OCI-LY7 (cell line): ENCODE data around the gene FOXF1. TPM values are rescaled to one million over a fixed set of nuclear protein-coding genes. Genes with fewer than 3 reads are reported as not detected.

ENCODE experiments used
- BruUV-seq: library from RNA; stranded (reverse); fragments of 400-500 nt; replicated peaks from 2 replicates; lab custom pipeline; 2021; lab: Mats Ljungman, UMichigan
- CTCF ChIA-PET: fragments of 300-600 bp; sonication (Branson Sonifier 250); formaldehyde crosslinking; loops from one replicate; lab custom pipeline; 2022; ENCODE audit warnings: antibody characterized with exemption; ENCODE audit not compliant: unreplicated experiment; lab: Charles Lee
- POLR2A ChIA-PET: fragments of 300-600 bp; sonication (Branson Sonifier 250); formaldehyde crosslinking; loops from one replicate; lab custom pipeline; 2022; ENCODE audit warnings: antibody characterized with exemption; lab: Charles Lee
- DNase-seq: peaks from one replicate; pipeline ENCODE4 v3.0.0-alpha.2; 2015; ENCODE audit warnings: low spot score
- H2AFZ ChIP-seq: fragments of 200-600 bp; sonication (generic), shearing (Covaris generic); 2 replicates; pipeline ENCODE4 v1.6.1; 2014; ENCODE audit warnings: mild to moderate bottlenecking, antibody characterized with exemption, low read length, moderate library complexity
- H3K27ac ChIP-seq: fragments of 200-600 bp; sonication (generic); 2 replicates; pipeline ENCODE4 v1.5.1; 2014; ENCODE audit warnings: mixed run types, low read depth, mild to moderate bottlenecking, moderate library complexity, low read length, inconsistent platforms; ENCODE audit not compliant: poor library complexity, severe bottlenecking
- H3K36me3 ChIP-seq: fragments of 200-600 bp; sonication (generic); 2 replicates; pipeline ENCODE4 v1.6.1; 2014; ENCODE audit warnings: mild to moderate bottlenecking, antibody characterized with exemption, low read length, moderate library complexity, mixed read lengths; ENCODE audit not compliant: insufficient read depth
- H3K4me1 ChIP-seq: fragments of 200-600 bp; sonication (generic); 2 replicates; pipeline ENCODE4 v1.5.1; 2014; ENCODE audit warnings: mild to moderate bottlenecking, low read length; ENCODE audit not compliant: insufficient read depth, poor library complexity, severe bottlenecking
- H3K4me2 ChIP-seq: fragments of 200-600 bp; sonication (generic); 2 replicates; pipeline ENCODE4 v1.6.1; 2014; ENCODE audit warnings: mild to moderate bottlenecking, low read length
- H3K4me3 ChIP-seq: fragments of 200-600 bp; sonication (generic); 2 replicates; pipeline ENCODE4 v1.5.1; 2014; ENCODE audit warnings: mild to moderate bottlenecking, low read depth, low read length; ENCODE audit not compliant: poor library complexity, severe bottlenecking
- H3K79me2 ChIP-seq: fragments of 200-600 bp; sonication (generic); 2 replicates; pipeline ENCODE4 v1.6.1; 2016; ENCODE audit warnings: low read depth, mild to moderate bottlenecking, low read length, moderate library complexity, mixed read lengths; ENCODE audit not compliant: insufficient read depth
- H3K9me2 ChIP-seq: fragments of 200-600 bp; sonication (generic); 2 replicates; pipeline ENCODE4 v1.6.1; 2016; ENCODE audit warnings: mild to moderate bottlenecking, low read length, mixed read lengths; ENCODE audit not compliant: insufficient read depth
- H3K9me3 ChIP-seq: fragments of 200-600 bp; sonication (generic); 2 replicates; pipeline ENCODE4 v1.6.1; 2014; ENCODE audit warnings: mild to moderate bottlenecking, mixed run types, low read length, mixed read lengths
- H4K20me1 ChIP-seq: fragments of 200-600 bp; sonication (generic); 2 replicates; pipeline ENCODE4 v1.6.1; 2014; ENCODE audit warnings: mild to moderate bottlenecking, antibody characterized with exemption, low read length, moderate library complexity, mixed read lengths; ENCODE audit not compliant: insufficient read depth
- CTCF ChIP-seq: fragments of 200-600 bp; sonication (generic); conservative IDR thresholded peaks from 2 replicates; pipeline ENCODE4 v1.5.1; 2014; ENCODE audit warnings: mild to moderate bottlenecking, antibody characterized with exemption, low read length, moderate library complexity, mixed read lengths
- EZH2phosphoT487 ChIP-seq: fragments of 200-600 bp; sonication (generic); IDR thresholded peaks from 2 replicates; pipeline ENCODE4 v1.6.1; 2018; ENCODE audit warnings: low read depth, borderline replicate concordance, mild to moderate bottlenecking, mixed run types, antibody characterized with exemption, low read length, moderate library complexity, mixed read lengths
- intact Hi-C: fragments of 100-400 bp; cut with micrococcal nuclease; formaldehyde crosslinking; loops from one replicate; pipeline ENCODE4 v1.10.0; 2022; ENCODE audit not compliant: unreplicated experiment
- total RNA-seq, 2 experiments: library from RNA; depleted of rRNA in 1 of 2; stranded (reverse); fragments of >200 nt in 1 of 2; shearing (Covaris generic) in 1 of 2; gene quantifications; 2 replicates each; pipeline ENCODE4 v1.2.3, GENCODE V29; 2014 to 2022

Gene FOXF1
- total RNA-seq, 2 experiments from 2014 or later, result not detected

- H3K4me3 ChIP-seq, result no peak overlapping the region
- ChIA-PET POLR2A (interaction anchor here (0.6 kb wide), 1 partner anchor 20 kb away, joined by 3 read pairs; no protein-coding TSS in a partner anchor), CTCF (no interaction called here)
- H2AFZ ChIP-seq, result no peak overlapping the region
- TF ChIP-seq EZH2phosphoT487 (no peak), CTCF (no peak)
- DNase-seq, result no peak
- no peaks in the 10 kb centered on the region for H3K9me3 ChIP-seq
- no peaks in the 10 kb centered on the region for H4K20me1 ChIP-seq
- H3K36me3 ChIP-seq, result no peaks in the 10 kb centered on the region
- H3K4me1 ChIP-seq, result no peaks in the 10 kb centered on the region
- no peaks in the 10 kb centered on the region for H3K79me2 ChIP-seq
- no peak overlapping the region for H3K27ac ChIP-seq
- H3K9me2 ChIP-seq, result no peaks in the 10 kb centered on the region
- H3K4me2 ChIP-seq, result no peak overlapping the region
- intact Hi-C loops, result no loop called here
- BruUV-seq, result no TSS peak
Observed at GRCh38 chr16:86515777-86516622, 5.7 kb downstream of the FOXF1 start.

- no peak for TF ChIP-seq EZH2phosphoT487
- TF ChIP-seq CTCF, result no peak
- intact Hi-C loops, result no loop called here
- CTCF ChIA-PET, result no interaction called here
- Histone ChIP-seq H3K4me2 (no peak overlapping the region), H3K4me1 (no peaks in the 10 kb centered on the region), H4K20me1 (no peaks in the 10 kb centered on the region), H3K27ac (no peak overlapping the region), H3K9me3 (no peaks in the 10 kb centered on the region), H3K4me3 (no peak overlapping the region), H2AFZ (no peak overlapping the region), H3K9me2 (no peaks in the 10 kb centered on the region), H3K79me2 (no peaks in the 10 kb centered on the region), H3K36me3 (no peaks in the 10 kb centered on the region)
- POLR2A ChIA-PET, result interaction anchor here (0.6 kb wide), 1 partner anchor 19 kb away, joined by 3 read pairs; no protein-coding TSS in a partner anchor
- no TSS peak for BruUV-seq
- DNase-seq, result no peak
Observed at GRCh38 chr16:86516623-86517003, 6.3 kb downstream of the FOXF1 start.

- Histone ChIP-seq H3K27ac (no peak overlapping the region), H3K36me3 (no peaks in the 10 kb centered on the region), H3K4me3 (no peak overlapping the region), H4K20me1 (no peaks in the 10 kb centered on the region), H3K4me1 (no peaks in the 10 kb centered on the region), H3K79me2 (no peaks in the 10 kb centered on the region), H2AFZ (no peak overlapping the region), H3K9me3 (no peaks in the 10 kb centered on the region), H3K4me2 (no peak overlapping the region), H3K9me2 (no peaks in the 10 kb centered on the region)
- no peak for DNase-seq
- no peak for TF ChIP-seq EZH2phosphoT487
- TF ChIP-seq CTCF, result no peak
- intact Hi-C loops, result no loop called here
- CTCF ChIA-PET, result interaction anchor here (0.6 kb wide), 1 partner anchor 693 kb away, joined by 3 read pairs; no protein-coding TSS in a partner anchor
- POLR2A ChIA-PET, result no interaction called here
- no TSS peak for BruUV-seq
Observed at GRCh38 chr16:86517033-86517432, 6.7 kb downstream of the FOXF1 start.
